ENCODE results near the gene STAT5B.
"Not testable (repeated sequence)": the region's sequence is repeated elsewhere in the genome, so short reads cannot be mapped to it uniquely, and the experiment has no call there.

STAT5B gene

GRCh38 chr17:42266462-42266861 lies 9.7 kb downstream of the STAT5B start:
- no peak for DNase-seq

GRCh38 chr17:42264366-42264765 lies 11.8 kb downstream of the STAT5B start:
- not testable (repeated sequence) for DNase-seq

GRCh38 chr17:42260318-42260717 lies 15.9 kb downstream of the STAT5B start:
- DNase-seq, result no peak

- DNase-seq, result no peak
These were observed 20.7 kb downstream of the STAT5B start for GRCh38 chr17:42255445-42255844.

GRCh38 chr17:42253578-42253977 lies 22.6 kb downstream of the STAT5B start:
- no peak for DNase-seq

- DNase-seq, result peak; percentile 46
These were observed 23.3 kb downstream of the STAT5B start for GRCh38 chr17:42252597-42253550.

- DNase-seq, result no peak
These were observed 25.1 kb downstream of the STAT5B start for GRCh38 chr17:42251115-42251514.

GRCh38 chr17:42249681-42250446 lies 26.3 kb downstream of the STAT5B start:
- DNase-seq, result no peak

GRCh38 chr17:42248351-42249179 lies 27.6 kb downstream of the STAT5B start:
- DNase-seq, result peak; percentile 65

GRCh38 chr17:42247734-42248133 lies 28.5 kb downstream of the STAT5B start:
- no peak for DNase-seq

GRCh38 chr17:42246515-42246914 lies 29.7 kb downstream of the STAT5B start:
- DNase-seq, result no peak

GRCh38 chr17:42245183-42245582 lies 31.0 kb downstream of the STAT5B start:
- DNase-seq, result not testable (repeated sequence)

- not testable (repeated sequence) for DNase-seq
These were observed 32.1 kb downstream of the STAT5B start for GRCh38 chr17:42244116-42244515.

- no peak for DNase-seq
These were observed 32.7 kb downstream of the STAT5B start for GRCh38 chr17:42243493-42243982.

- DNase-seq, result no peak
These were observed 34.3 kb downstream of the STAT5B start for GRCh38 chr17:42241871-42242270.

- not testable (repeated sequence) for DNase-seq
These were observed 35.3 kb downstream of the STAT5B start for GRCh38 chr17:42240863-42241262.

- DNase-seq, result no peak
These were observed 36.0 kb downstream of the STAT5B start for GRCh38 chr17:42240201-42240600.

GRCh38 chr17:42239576-42239975 lies 36.6 kb downstream of the STAT5B start:
- not testable (repeated sequence) for DNase-seq

- DNase-seq, result no peak
These were observed 39.4 kb downstream of the STAT5B start for GRCh38 chr17:42236760-42237159.

- DNase-seq, result no peak
These were observed 42.2 kb downstream of the STAT5B start for GRCh38 chr17:42233994-42234393.

- no peak for DNase-seq
These were observed 43.0 kb downstream of the STAT5B start for GRCh38 chr17:42233156-42233555.

- peak; percentile 66 for DNase-seq
These were observed 46.0 kb downstream of the STAT5B start for GRCh38 chr17:42230225-42230624.
